ENCODE measurements around the gene SPEN. TPM values are rescaled to one million over a fixed set of nuclear protein-coding genes. Genes with fewer than 3 reads are reported as not detected.

SPEN gene
- total RNA-seq, 1 donor from 2014 or later, result 35.0 TPM

- no peak overlapping the region for H3K27ac ChIP-seq (ENCODE audit: low read depth, low read length)
- H3K9me3 ChIP-seq (ENCODE audit: insufficient read depth, low read depth, low read length), result no peaks in the 10 kb centered on the region
- H3K9me3 Mint-ChIP-seq (ENCODE audit: unreplicated experiment), result no peaks in the 10 kb centered on the region
- H3K4me3 ChIP-seq (ENCODE audit: insufficient read depth, low read depth, low read length), result no peak overlapping the region
- H3K9ac ChIP-seq (ENCODE audit: low read length), result no peak overlapping the region
- H3K4me3 Mint-ChIP-seq (ENCODE audit: unreplicated experiment), result no peak overlapping the region
- peaks cover 97% of the 10 kb centered on the region for H3K79me2 ChIP-seq (ENCODE audit: insufficient read depth, low read length)
- no peak overlapping the region for H3K27ac Mint-ChIP-seq (ENCODE audit: unreplicated experiment)
- peaks cover 2% of the 10 kb centered on the region for H3K36me3 Mint-ChIP-seq (ENCODE audit: low read depth, unreplicated experiment)
- no peak overlapping the region for H3K4me2 ChIP-seq (ENCODE audit: low read length)
- peaks cover 19% of the 10 kb centered on the region for H3K4me1 ChIP-seq (ENCODE audit: insufficient read depth, low read length)
- peaks cover 65% of the 10 kb centered on the region for H4K20me1 ChIP-seq (ENCODE audit: insufficient read depth, low read length)
- TF ChIP-seq CTCF (IDR thresholded peaks at IDR 0.05; ENCODE audit: insufficient read depth, low read depth, low read length) (no peak), EZH2 (IDR thresholded peaks at IDR 0.05; ENCODE audit: insufficient read depth, low read length) (no peak)
- no peaks in the 10 kb centered on the region for H3K36me3 ChIP-seq (ENCODE audit: insufficient read depth, low read length)
- FAIRE-seq (no peak), DNase-seq (ENCODE audit: low read depth) (no peak)
- H3K27me3 Mint-ChIP-seq (ENCODE audit: low read depth, unreplicated experiment), result no peaks in the 10 kb centered on the region
- peaks cover 25% of the 10 kb centered on the region for H3K4me1 Mint-ChIP-seq (ENCODE audit: low read depth, unreplicated experiment)
- no peak overlapping the region for H2AFZ ChIP-seq (ENCODE audit: low read depth, low read length)
- H3K27me3 ChIP-seq (ENCODE audit: insufficient read depth, low read length), result no peaks in the 10 kb centered on the region
Observed at GRCh38 chr1:15881961-15882360, 34.5 kb downstream of the SPEN start.

GRCh38 chr1:15882665-15883064 is 35.2 kb downstream of the SPEN start:
- no peak overlapping the region for H3K27ac ChIP-seq (ENCODE audit: low read depth, low read length)
- no peak overlapping the region for H2AFZ ChIP-seq (ENCODE audit: low read depth, low read length)
- TF ChIP-seq EZH2 (IDR thresholded peaks at IDR 0.05; ENCODE audit: insufficient read depth, low read length) (no peak), CTCF (IDR thresholded peaks at IDR 0.05; ENCODE audit: insufficient read depth, low read depth, low read length) (no peak)
- peak overlapping the region; percentile 8 for H3K4me3 Mint-ChIP-seq (ENCODE audit: unreplicated experiment)
- H3K9ac ChIP-seq (ENCODE audit: low read length), result no peak overlapping the region
- no peaks in the 10 kb centered on the region for H3K36me3 ChIP-seq (ENCODE audit: insufficient read depth, low read length)
- H3K9me3 ChIP-seq (ENCODE audit: insufficient read depth, low read depth, low read length), result no peaks in the 10 kb centered on the region
- FAIRE-seq (no peak), DNase-seq (ENCODE audit: low read depth) (no peak)
- peaks cover 2% of the 10 kb centered on the region for H3K36me3 Mint-ChIP-seq (ENCODE audit: low read depth, unreplicated experiment)
- no peaks in the 10 kb centered on the region for H3K27me3 ChIP-seq (ENCODE audit: insufficient read depth, low read length)
- H3K4me2 ChIP-seq (ENCODE audit: low read length), result no peak overlapping the region
- H3K4me3 ChIP-seq (ENCODE audit: insufficient read depth, low read depth, low read length), result no peak overlapping the region
- no peak overlapping the region for H3K27ac Mint-ChIP-seq (ENCODE audit: unreplicated experiment)
- H3K4me1 Mint-ChIP-seq (ENCODE audit: low read depth, unreplicated experiment), result peaks cover 25% of the 10 kb centered on the region
- peaks cover 19% of the 10 kb centered on the region for H3K4me1 ChIP-seq (ENCODE audit: insufficient read depth, low read length)
- H3K27me3 Mint-ChIP-seq (ENCODE audit: low read depth, unreplicated experiment), result no peaks in the 10 kb centered on the region
- no peaks in the 10 kb centered on the region for H3K9me3 Mint-ChIP-seq (ENCODE audit: unreplicated experiment)
- H3K79me2 ChIP-seq (ENCODE audit: insufficient read depth, low read length), result peaks cover 97% of the 10 kb centered on the region
- H4K20me1 ChIP-seq (ENCODE audit: insufficient read depth, low read length), result peaks cover 65% of the 10 kb centered on the region

GRCh38 chr1:15883326-15883725 is 35.8 kb downstream of the SPEN start:
- Histone ChIP-seq H3K27ac (ENCODE audit: low read depth, low read length) (no peak overlapping the region), H3K27me3 (ENCODE audit: insufficient read depth, low read length) (no peaks in the 10 kb centered on the region), H4K20me1 (ENCODE audit: insufficient read depth, low read length) (peaks cover 60% of the 10 kb centered on the region), H3K9me3 (ENCODE audit: insufficient read depth, low read depth, low read length) (no peaks in the 10 kb centered on the region), H3K9ac (ENCODE audit: low read length) (no peak overlapping the region), H3K79me2 (ENCODE audit: insufficient read depth, low read length) (peaks cover 97% of the 10 kb centered on the region), H3K4me2 (ENCODE audit: low read length) (no peak overlapping the region), H3K4me3 (ENCODE audit: insufficient read depth, low read depth, low read length) (no peak overlapping the region), H2AFZ (ENCODE audit: low read depth, low read length) (no peak overlapping the region), H3K4me1 (ENCODE audit: insufficient read depth, low read length) (peaks cover 19% of the 10 kb centered on the region), H3K36me3 (ENCODE audit: insufficient read depth, low read length) (no peaks in the 10 kb centered on the region)
- FAIRE-seq, result no peak
- H3K27me3 Mint-ChIP-seq (ENCODE audit: low read depth, unreplicated experiment), result no peaks in the 10 kb centered on the region
- H3K4me3 Mint-ChIP-seq (ENCODE audit: unreplicated experiment), result no peak overlapping the region
- no peaks in the 10 kb centered on the region for H3K9me3 Mint-ChIP-seq (ENCODE audit: unreplicated experiment)
- TF ChIP-seq EZH2 (IDR thresholded peaks at IDR 0.05; ENCODE audit: insufficient read depth, low read length) (no peak), CTCF (IDR thresholded peaks at IDR 0.05; ENCODE audit: insufficient read depth, low read depth, low read length) (no peak)
- H3K36me3 Mint-ChIP-seq (ENCODE audit: low read depth, unreplicated experiment), result peaks cover 2% of the 10 kb centered on the region
- no peak overlapping the region for H3K27ac Mint-ChIP-seq (ENCODE audit: unreplicated experiment)
- no peak for DNase-seq (ENCODE audit: low read depth)
- H3K4me1 Mint-ChIP-seq (ENCODE audit: low read depth, unreplicated experiment), result peaks cover 25% of the 10 kb centered on the region

Data from astrocyte (in vitro differentiated cells and primary cell).